B cell (primary cell): Measurements from ENCODE around the gene DENND2C. TPM values are rescaled to one million over a fixed set of nuclear protein-coding genes. Genes with fewer than 3 reads are reported as not detected.

Source experiments
- ATAC-seq: fragments of 200-7000 bp; cut with Tn5 transposase; one replicate; pipeline ENCODE4 v1.10.0; 2021; ENCODE audit warnings: low read depth, mild to moderate bottlenecking, moderate number of reproducible peaks, moderate library complexity
- CTCF ChIA-PET: fragments of 350-600 bp; sonication (Branson Sonifier 250); formaldehyde crosslinking; loops from one replicate; lab custom pipeline; 2021; ENCODE audit warnings: antibody characterized with exemption, inconsistent platforms; lab: Charles Lee
- POLR2A ChIA-PET: fragments of 350-600 bp; sonication (Branson Sonifier 250); formaldehyde crosslinking; loops from one replicate; lab custom pipeline; 2021; ENCODE audit warnings: antibody characterized with exemption; lab: Charles Lee
- DNase-seq: peaks from one replicate; pipeline ENCODE4 v3.0.0; 2013
- H2AFZ ChIP-seq: 2 replicates; pipeline ENCODE4 v1.6.1; 2012; ENCODE audit warnings: mild to moderate bottlenecking, low read depth, low read length; ENCODE audit not compliant: insufficient read depth, poor library complexity, severe bottlenecking
- H3K27ac ChIP-seq, 2 donors: 1 replicate in 1 of 2; 2 replicates in 1 of 2; pipeline ENCODE4 v1.5.1; 2012 to 2013; ENCODE audit warnings: low read length in 2 of 2, mild to moderate bottlenecking in 2 of 2, moderate library complexity in 1 of 2
- H3K27me3 ChIP-seq, 4 experiments: fragments of 200-600 bp in 1 of 4; sonication (generic) in 1 of 4; replicated peaks in 1 of 4; 1 replicate in 2 of 4; 2 replicates in 2 of 4; pipeline versions ENCODE4 v1.6.1 to v1.7.0; 2013 to 2016; ENCODE audit warnings: low read length in 3 of 4, mild to moderate bottlenecking in 2 of 4, mixed read lengths in 1 of 4, moderate library complexity in 1 of 4; ENCODE audit not compliant: insufficient read depth in 4 of 4, control insufficient read depth in 3 of 4; ENCODE audit errors: control extremely low read depth in 1 of 4
- H3K36me3 ChIP-seq, 2 experiments: replicated peaks in 1 of 2; 1 replicate in 1 of 2; 2 replicates in 1 of 2; pipeline versions ENCODE4 v1.6.1 to v1.7.1; 2013; ENCODE audit warnings: low read length in 1 of 2; ENCODE audit not compliant: insufficient read depth in 2 of 2, control insufficient read depth in 1 of 2; ENCODE audit errors: control extremely low read depth in 1 of 2, extremely low read depth in 1 of 2
- H3K4me1 ChIP-seq, 2 donors: fragments of 200-600 bp in 1 of 2; sonication (generic) in 1 of 2; 1 replicate in 1 of 2; 2 replicates in 1 of 2; pipeline versions ENCODE4 v1.5.1 to v1.6.1; 2013 to 2017; ENCODE audit warnings: low read length in 2 of 2; ENCODE audit not compliant: control insufficient read depth in 2 of 2, insufficient read depth in 2 of 2
- H3K4me2 ChIP-seq: replicated peaks from 2 replicates; pipeline ENCODE3; 2012; ENCODE audit warnings: mild to moderate bottlenecking, low read depth, low read length; ENCODE audit not compliant: poor library complexity, severe bottlenecking
- H3K4me3 ChIP-seq, 5 experiments: fragments of 200-600 bp in 1 of 5; sonication (generic) in 1 of 5; 1 replicate in 3 of 5; 2 replicates in 2 of 5; pipeline versions ENCODE4 v1.5.1 to v1.7.0; 2011 to 2016; ENCODE audit warnings: low read length in 4 of 5, mild to moderate bottlenecking in 4 of 5, low read depth in 2 of 5, control low read depth in 1 of 5, moderate library complexity in 1 of 5; ENCODE audit not compliant: insufficient read depth in 1 of 5; ENCODE audit errors: control extremely low read depth in 1 of 5, extremely low read depth in 1 of 5
- H3K79me2 ChIP-seq: fragments of 200-600 bp; sonication (generic); one replicate; pipeline ENCODE4 v1.6.0; 2016; ENCODE audit warnings: low read length; ENCODE audit not compliant: control insufficient read depth, insufficient read depth
- H3K9ac ChIP-seq: fragments of 200-600 bp; sonication (generic); 2 replicates; pipeline ENCODE4 v1.6.1; 2017; ENCODE audit warnings: mild to moderate bottlenecking, low read length, moderate library complexity
- H3K9me3 ChIP-seq, 3 donors: one replicate each; pipeline versions ENCODE4 v1.6.1 to v1.7.1; 2013; ENCODE audit warnings: low read length in 2 of 3; ENCODE audit not compliant: control insufficient read depth in 2 of 3, insufficient read depth in 1 of 3; ENCODE audit errors: control extremely low read depth in 1 of 3
- H4K20me1 ChIP-seq: 2 replicates; pipeline ENCODE4 v1.6.0; 2012; ENCODE audit warnings: mild to moderate bottlenecking, low read length; ENCODE audit not compliant: insufficient read depth, control insufficient read depth, poor library complexity, severe bottlenecking
- H3K27ac Mint-ChIP-seq: one replicate; pipeline ENCODE4 v1.8.0; 2021; ENCODE audit warnings: mixed read lengths
- H3K27me3 Mint-ChIP-seq: one replicate; pipeline ENCODE4 v1.8.0; 2021; ENCODE audit warnings: mixed read lengths
- H3K4me1 Mint-ChIP-seq: one replicate; pipeline ENCODE4 v1.8.0; 2021; ENCODE audit warnings: mixed read lengths
- H3K4me3 Mint-ChIP-seq: one replicate; pipeline ENCODE4 v1.8.0; 2021; ENCODE audit warnings: mixed read lengths
- H3K9me3 Mint-ChIP-seq: one replicate; pipeline ENCODE4 v1.8.0; 2022; ENCODE audit warnings: mixed read lengths; ENCODE audit not compliant: insufficient read depth
- CTCF ChIP-seq: fragments of 200-600 bp; IDR thresholded peaks from one replicate; pipeline ENCODE4 v1.8.0; 2022; ENCODE audit warnings: antibody characterized with exemption, mild to moderate bottlenecking
- EZH2 ChIP-seq: IDR thresholded peaks from 2 replicates; pipeline ENCODE4 v1.6.1; 2012; ENCODE audit warnings: borderline replicate concordance, low read depth, mild to moderate bottlenecking, moderate library complexity, low read length; ENCODE audit not compliant: insufficient read depth, poor library complexity, severe bottlenecking
- WGBS: methylation state at CpG from one replicate; pipeline ENCODE4 v1.1.5; 2013; ENCODE audit warnings: missing lambda C conversion rate; ENCODE audit not compliant: insufficient coverage; 5-methylcytosine and 5-hydroxymethylcytosine counted together
- intact Hi-C: fragments of 100-400 bp; cut with micrococcal nuclease; formaldehyde crosslinking; loops from one replicate; pipeline ENCODE4 v1.10.0; 2022
- polyA plus RNA-seq: library from polyadenylated mRNA; depleted of rRNA; stranded (reverse); fragments of >200 nt; gene quantifications from 2 replicates; pipeline ENCODE4 v1.2.3, GENCODE V29; 2012
- small RNA-seq: library from RNA; depleted of rRNA; stranded (forward); fragments of <200 nt; gene quantifications from one replicate; pipeline ENCODE3, GENCODE V24; 2012; ENCODE audit warnings: low replicate concordance, low read depth; ENCODE audit not compliant: insufficient read length
- total RNA-seq, 2 donors: library from RNA; stranded (reverse); fragments of 120-200 nt in 1 of 2; gene quantifications; 1 replicate in 1 of 2; 2 replicates in 1 of 2; pipeline versions ENCODE4 v1.2.3 to v1.2.4, GENCODE V29; 2013 to 2022

The DENND2C gene
- total and polyA plus RNA-seq, 2 donors (not counting 1 experiment from before 2014, with no cell fraction given): 0.18 to 0.76 TPM

GRCh38 chr1:114535401-114535800 lies 134.4 kb downstream of the DENND2C start:
- H3K4me3 ChIP-seq: no peak overlapping the region
- no peaks in the 10 kb centered on the region for H3K79me2 ChIP-seq
- Mint-ChIP-seq H3K27me3 (no peaks in the 10 kb centered on the region), H3K27ac (no peak overlapping the region), H3K4me1 (no peaks in the 10 kb centered on the region), H3K4me3 (no peak overlapping the region), H3K9me3 (no peaks in the 10 kb centered on the region)
- no peak overlapping the region for H3K27ac ChIP-seq
- no peak overlapping the region for H2AFZ ChIP-seq
- intact Hi-C loops: no loop called here
- ATAC-seq (no peak), DNase-seq (no peak)
- POLR2A ChIA-PET: no interaction called here
- no peak overlapping the region for H3K4me2 ChIP-seq
- no peaks in the 10 kb centered on the region for H3K36me3 ChIP-seq
- no peaks in the 10 kb centered on the region for H3K9me3 ChIP-seq
- H3K27me3 ChIP-seq: peaks cover 0 to 3% (median 0%) of the 10 kb centered on the region in 4 experiments
- H3K4me1 ChIP-seq: no peaks in the 10 kb centered on the region
- no peaks in the 10 kb centered on the region for H4K20me1 ChIP-seq
- 67% methylated on average over 1 of the region's 1 CpG for WGBS
- TF ChIP-seq CTCF: no peak
- no peak for TF ChIP-seq EZH2
- H3K9ac ChIP-seq: no peak overlapping the region
- CTCF ChIA-PET: no interaction called here

Small RNAs within 50 kb of the gene (small RNA-seq; reads per million reads assigned to genes)
- not detected for gene RN7SL432P

Other genes starting within 250 kb of the DENND2C start
- gene TRIM33, start 158.8 kb downstream of the DENND2C start, total RNA-seq: 61.0 and 67.3 TPM in 2 replicates
- gene TRIM33, start 158.8 kb downstream of the DENND2C start, polyA plus RNA-seq: 13.7 and 17.8 TPM in 2 replicates
- 27.6 and 30.6 TPM in 2 replicates for gene BCAS2, start 88.4 kb downstream of the DENND2C start, total RNA-seq
- 43.8 and 118 TPM in 2 replicates for gene BCAS2, start 88.4 kb downstream of the DENND2C start, polyA plus RNA-seq
- not detected in 2 replicates for gene AMPD1, start 25.5 kb upstream of the DENND2C start, total RNA-seq
- 0.04 and 0.18 TPM in 2 replicates for gene AMPD1, start 25.5 kb upstream of the DENND2C start, polyA plus RNA-seq
- 35.0 and 35.3 TPM in 2 replicates for gene NRAS, start 46.7 kb upstream of the DENND2C start, total RNA-seq
- 9.8 and 27.8 TPM in 2 replicates for gene NRAS, start 46.7 kb upstream of the DENND2C start, polyA plus RNA-seq
- gene CSDE1, start 87.9 kb upstream of the DENND2C start, total RNA-seq: 443 and 454 TPM in 2 replicates
- gene CSDE1, start 87.9 kb upstream of the DENND2C start, polyA plus RNA-seq: 114 and 194 TPM in 2 replicates
- gene SIKE1, start 110.6 kb upstream of the DENND2C start, total RNA-seq: 44.8 and 47.8 TPM in 2 replicates
- 18.4 and 27.2 TPM in 2 replicates for gene SIKE1, start 110.6 kb upstream of the DENND2C start, polyA plus RNA-seq
- gene SYCP1, start 184.8 kb upstream of the DENND2C start, total RNA-seq: not detected in 2 replicates
- gene SYCP1, start 184.8 kb upstream of the DENND2C start, polyA plus RNA-seq: not detected in 2 replicates